ENCODE measurements around the gene CD55. TPM values are rescaled to one million over a fixed set of nuclear protein-coding genes. Genes with fewer than 3 reads are reported as not detected.

Gene CD55
- total and polyA plus RNA-seq, 2 experiments from 2014 or later = 16.7 to 18.5 TPM

GRCh38 chr1:207298636-207299398 lies 22.7 kb upstream of the CD55 start:
- ATAC-seq = no peak
- H3K4me3 Mint-ChIP-seq = no peak overlapping the region
- TF ChIP-seq CREB1 (CRISPR knock-in tag; IDR thresholded peaks at IDR 0.05; ENCODE audit: low read depth) (no peak), JUNB (IDR thresholded peaks at IDR 0.05; ENCODE audit: unreplicated experiment) (no peak), ZNF331 (CRISPR knock-in tag; IDR thresholded peaks at IDR 0.05; ENCODE audit: low read depth) (no peak), EZH2 (IDR thresholded peaks at IDR 0.05; ENCODE audit: low read depth, unreplicated experiment) (no peak), POLR2AphosphoS5 (IDR thresholded peaks at IDR 0.05; ENCODE audit: low read depth) (no peak), EZH2phosphoT487 (IDR thresholded peaks at IDR 0.05; ENCODE audit: unreplicated experiment) (no peak)
- no peak overlapping the region; the same call in 1 of the 2 replicates for H3K27ac Mint-ChIP-seq
- H3K27ac ChIP-seq (ENCODE audit: low read depth) = no peak overlapping the region
- peaks cover 11% of the 10 kb centered on the region; the same call in 2 of the 3 replicates for H3K36me3 Mint-ChIP-seq (ENCODE audit: low read depth)
- H3K79me2 ChIP-seq (replicated peaks; ENCODE audit: insufficient read depth) = no peaks in the 10 kb centered on the region
- no peaks in the 10 kb centered on the region for H3K27me3 ChIP-seq (ENCODE audit: insufficient read depth)
- no peaks in the 10 kb centered on the region for H3K9me2 ChIP-seq (ENCODE audit: insufficient read depth)
- no peak overlapping the region for H3K4me2 ChIP-seq
- H3F3A ChIP-seq (replicated peaks; ENCODE audit: low read depth) = no peaks in the 10 kb centered on the region
- no peaks in the 10 kb centered on the region for H4K20me1 ChIP-seq (replicated peaks; ENCODE audit: insufficient read depth)
- H3K9me3 Mint-ChIP-seq = peaks cover 8% of the 10 kb centered on the region; the same call in 2 of the 3 replicates
- H3K36me3 ChIP-seq (ENCODE audit: insufficient read depth) = no peaks in the 10 kb centered on the region
- peak overlapping the region; percentile 35; the same call in 1 of the 2 replicates for H2AFZ ChIP-seq
- H3K4me3 ChIP-seq = no peak overlapping the region
- no peak for DNase-seq (ENCODE audit: low spot score)
- H3K4me1 Mint-ChIP-seq = peaks cover 22% of the 10 kb centered on the region
- H3K27me3 Mint-ChIP-seq (ENCODE audit: insufficient read depth, low read depth, poor library complexity) = peaks cover 2% of the 10 kb centered on the region
- peaks cover 18% of the 10 kb centered on the region for H3K4me1 ChIP-seq (ENCODE audit: insufficient read depth)

- Histone ChIP-seq H3K9me2 (ENCODE audit: insufficient read depth) (no peaks in the 10 kb centered on the region), H3F3A (replicated peaks; ENCODE audit: low read depth) (no peaks in the 10 kb centered on the region), H3K27ac (ENCODE audit: low read depth) (no peak overlapping the region), H4K20me1 (replicated peaks; ENCODE audit: insufficient read depth) (no peaks in the 10 kb centered on the region), H3K79me2 (replicated peaks; ENCODE audit: insufficient read depth) (no peaks in the 10 kb centered on the region), H3K4me3 (no peak overlapping the region), H3K27me3 (ENCODE audit: insufficient read depth) (no peaks in the 10 kb centered on the region), H3K4me1 (ENCODE audit: insufficient read depth) (peaks cover 22% of the 10 kb centered on the region), H2AFZ (no peak overlapping the region), H3K4me2 (peak overlapping the region; percentile 31; the same call in 1 of the 2 replicates), H3K36me3 (ENCODE audit: insufficient read depth) (no peaks in the 10 kb centered on the region)
- H3K9me3 Mint-ChIP-seq = peaks cover 8% of the 10 kb centered on the region; the same call in 2 of the 3 replicates
- no peak for DNase-seq (ENCODE audit: low spot score)
- no peak overlapping the region for H3K4me3 Mint-ChIP-seq
- peak; percentile 83 for ATAC-seq
- peaks cover 2% of the 10 kb centered on the region for H3K27me3 Mint-ChIP-seq (ENCODE audit: insufficient read depth, low read depth, poor library complexity)
- no peak for TF ChIP-seq CREB1 (CRISPR knock-in tag; IDR thresholded peaks at IDR 0.05; ENCODE audit: low read depth)
- no peak for TF ChIP-seq ZNF331 (CRISPR knock-in tag; IDR thresholded peaks at IDR 0.05; ENCODE audit: low read depth)
- TF ChIP-seq EZH2phosphoT487 (IDR thresholded peaks at IDR 0.05; ENCODE audit: unreplicated experiment) = no peak
- no peak for TF ChIP-seq JUNB (IDR thresholded peaks at IDR 0.05; ENCODE audit: unreplicated experiment)
- no peak for TF ChIP-seq EZH2 (IDR thresholded peaks at IDR 0.05; ENCODE audit: low read depth, unreplicated experiment)
- no peak for TF ChIP-seq POLR2AphosphoS5 (IDR thresholded peaks at IDR 0.05; ENCODE audit: low read depth)
- no peak for TF ChIP-seq ETS1 (IDR thresholded peaks at IDR 0.05)
- TF ChIP-seq NANOG (IDR thresholded peaks at IDR 0.05; ENCODE audit: borderline replicate concordance) = no peak
- no peak for TF ChIP-seq CTCF (conservative IDR thresholded peaks at IDR 0.05; ENCODE audit: low read depth in 2 of 2)
- TF ChIP-seq STAT1 (IDR thresholded peaks at IDR 0.05; ENCODE audit: unreplicated experiment) = no peak
- peaks cover 27% of the 10 kb centered on the region for H3K4me1 Mint-ChIP-seq
- peaks cover 11% of the 10 kb centered on the region; the same call in 2 of the 3 replicates for H3K36me3 Mint-ChIP-seq (ENCODE audit: low read depth)
- no peak overlapping the region for H3K27ac Mint-ChIP-seq
These were observed 20.5 kb upstream of the CD55 start for GRCh38 chr1:207300970-207301369.

Data from GM23338 (cell line).